Natural killer cell treated with Interleukin-12 subunit alpha and Interleukin-12 subunit beta and Interleukin-15 and Interleukin-18, amount 100 ng/mL, for 72 hours (primary cell): Measurements from ENCODE around the gene SMPD1. TPM values are rescaled to one million over a fixed set of nuclear protein-coding genes. Genes with fewer than 3 reads are reported as not detected.

ENCODE experiments used
- ATAC-seq, 2 donors: fragments of 150-1000 bp; cut with Tn5 transposase in 1 of 2; sonication (Bioruptor Pico), chemical (Tn5 transposase) in 1 of 2; 2 replicates each; pipeline ENCODE4 v1.10.0; 2021
- DNase-seq: peaks from one replicate; pipeline ENCODE4 v3.0.0; 2022; ENCODE audit warnings: low spot score
- H3K27ac Mint-ChIP-seq, 2 donors: 1 replicate in 1 of 2; 2 replicates in 1 of 2; pipeline ENCODE4 v1.8.0; 2022; ENCODE audit warnings: mixed read lengths in 2 of 2, mild to moderate bottlenecking in 1 of 2, moderate library complexity in 1 of 2
- H3K27me3 Mint-ChIP-seq, 2 donors: 1 replicate in 1 of 2; 2 replicates in 1 of 2; pipeline ENCODE4 v1.8.0; 2022; ENCODE audit warnings: mixed read lengths in 2 of 2
- H3K36me3 Mint-ChIP-seq: one replicate; pipeline ENCODE4 v1.8.0; 2022; ENCODE audit warnings: mixed read lengths
- H3K4me1 Mint-ChIP-seq, 2 donors: 1 replicate in 1 of 2; 2 replicates in 1 of 2; pipeline ENCODE4 v1.8.0; 2022; ENCODE audit warnings: low read depth in 2 of 2, mixed read lengths in 2 of 2, mild to moderate bottlenecking in 1 of 2
- H3K4me3 Mint-ChIP-seq: one replicate; pipeline ENCODE4 v1.8.0; 2022; ENCODE audit warnings: mixed read lengths
- H3K9me3 Mint-ChIP-seq: 2 replicates; pipeline ENCODE4 v1.8.0; 2022; ENCODE audit warnings: mixed read lengths
- total RNA-seq, 2 donors: library from RNA; stranded (reverse); gene quantifications; one replicate each; pipeline ENCODE4 v1.2.3, GENCODE V29; 2022

Gene SMPD1
- total RNA-seq, 2 donors from 2014 or later: 26.4 to 29.1 TPM

GRCh38 chr11:6397156-6397555 lies 6.9 kb downstream of the SMPD1 start:
- ATAC-seq (no peak), DNase-seq (no peak)
- Mint-ChIP-seq H3K36me3 (no peaks in the 10 kb centered on the region), H3K27me3 (no peaks in the 10 kb centered on the region), H3K27ac (peak overlapping the region in 1 of 2 donors; percentile 49), H3K4me3 (no peak overlapping the region), H3K9me3 (no peaks in the 10 kb centered on the region), H3K4me1 (peaks cover 22 to 28% of the 10 kb centered on the region in 2 donors)

- ATAC-seq: no peak
- no peaks in the 10 kb centered on the region for H3K36me3 Mint-ChIP-seq
Observed at GRCh38 chr11:6397636-6398035, 7.4 kb downstream of the SMPD1 start.

GRCh38 chr11:6400431-6401345 lies 10.4 kb downstream of the SMPD1 start:
- Mint-ChIP-seq H3K4me1 (peaks cover 36 to 42% of the 10 kb centered on the region in 2 donors), H3K27ac (no peak overlapping the region), H3K4me3 (peak overlapping the region; percentile 49), H3K27me3 (no peaks in the 10 kb centered on the region), H3K36me3 (no peaks in the 10 kb centered on the region), H3K9me3 (no peaks in the 10 kb centered on the region)
- ATAC-seq (no peak), DNase-seq (no peak)

More at GRCh38 chr11:6397636-6398035, 7.4 kb downstream of the SMPD1 start:
- no peak overlapping the region for H3K27ac Mint-ChIP-seq
- H3K9me3 Mint-ChIP-seq: no peaks in the 10 kb centered on the region
- DNase-seq: no peak
- no peak overlapping the region for H3K4me3 Mint-ChIP-seq
- no peaks in the 10 kb centered on the region for H3K27me3 Mint-ChIP-seq
- peaks cover 26 to 31% of the 10 kb centered on the region in 2 donors for H3K4me1 Mint-ChIP-seq

GRCh38 chr11:6401464-6401863 lies 11.2 kb downstream of the SMPD1 start:
- ATAC-seq (no peak), DNase-seq (no peak)
- no peaks in the 10 kb centered on the region for H3K36me3 Mint-ChIP-seq
- H3K27ac Mint-ChIP-seq: no peak overlapping the region
- H3K4me3 Mint-ChIP-seq: peak overlapping the region; percentile 23
- H3K27me3 Mint-ChIP-seq: no peaks in the 10 kb centered on the region
- H3K9me3 Mint-ChIP-seq: no peaks in the 10 kb centered on the region
- H3K4me1 Mint-ChIP-seq: peaks cover 38 to 43% of the 10 kb centered on the region in 2 donors

- Mint-ChIP-seq H3K36me3 (no peaks in the 10 kb centered on the region), H3K9me3 (no peaks in the 10 kb centered on the region)
Observed at GRCh38 chr11:6402061-6402470, 11.8 kb downstream of the SMPD1 start.

GRCh38 chr11:6402561-6402981 lies 12.3 kb downstream of the SMPD1 start:
- Mint-ChIP-seq H3K27me3 (no peaks in the 10 kb centered on the region), H3K36me3 (no peaks in the 10 kb centered on the region), H3K9me3 (no peaks in the 10 kb centered on the region), H3K4me1 (peaks cover 41 to 46% of the 10 kb centered on the region in 2 donors), H3K27ac (peak overlapping the region; percentile 83 to 90), H3K4me3 (peak overlapping the region; percentile 80)
- peak; percentile 88 to 95 for ATAC-seq
- DNase-seq: peak; percentile 73

More at GRCh38 chr11:6402061-6402470, 11.8 kb downstream of the SMPD1 start:
- ATAC-seq (peak; percentile 55 to 75), DNase-seq (no peak)
- H3K27ac Mint-ChIP-seq: peak overlapping the region; percentile 83 to 90
- H3K27me3 Mint-ChIP-seq: no peaks in the 10 kb centered on the region
- H3K4me3 Mint-ChIP-seq: peak overlapping the region; percentile 80
- H3K4me1 Mint-ChIP-seq: peaks cover 41 to 46% of the 10 kb centered on the region in 2 donors

GRCh38 chr11:6403539-6403938 lies 13.3 kb downstream of the SMPD1 start:
- H3K36me3 Mint-ChIP-seq: no peaks in the 10 kb centered on the region
- peak overlapping the region in 1 of 2 donors; percentile 90 for H3K27ac Mint-ChIP-seq
- no peaks in the 10 kb centered on the region for H3K27me3 Mint-ChIP-seq
- no peak for ATAC-seq
- DNase-seq: no peak
- peak overlapping the region; percentile 80 for H3K4me3 Mint-ChIP-seq
- peaks cover 44 to 51% of the 10 kb centered on the region in 2 donors for H3K4me1 Mint-ChIP-seq
- H3K9me3 Mint-ChIP-seq: no peaks in the 10 kb centered on the region

GRCh38 chr11:6404342-6405051 lies 14.2 kb downstream of the SMPD1 start:
- Mint-ChIP-seq H3K36me3 (no peaks in the 10 kb centered on the region), H3K27me3 (no peaks in the 10 kb centered on the region), H3K27ac (peak overlapping the region in 1 of 2 donors; percentile 77), H3K4me1 (peaks cover 44 to 51% of the 10 kb centered on the region in 2 donors), H3K9me3 (no peaks in the 10 kb centered on the region), H3K4me3 (peak overlapping the region; percentile 14)
- ATAC-seq (no peak), DNase-seq (no peak)

- ATAC-seq (no peak), DNase-seq (no peak)
- Mint-ChIP-seq H3K4me1 (peaks cover 44 to 51% of the 10 kb centered on the region in 2 donors), H3K27ac (no peak overlapping the region), H3K4me3 (no peak overlapping the region), H3K27me3 (no peaks in the 10 kb centered on the region), H3K9me3 (no peaks in the 10 kb centered on the region), H3K36me3 (no peaks in the 10 kb centered on the region)
Observed at GRCh38 chr11:6405052-6405667, 14.9 kb downstream of the SMPD1 start.

- H3K4me1 Mint-ChIP-seq: peaks cover 41 to 47% of the 10 kb centered on the region in 2 donors
- H3K27ac Mint-ChIP-seq: no peak overlapping the region
Observed at GRCh38 chr11:6405846-6406245, 15.6 kb downstream of the SMPD1 start.

GRCh38 chr11:6406370-6406769 lies 16.1 kb downstream of the SMPD1 start:
- no peaks in the 10 kb centered on the region for H3K9me3 Mint-ChIP-seq
- no peak overlapping the region for H3K27ac Mint-ChIP-seq
- no peak for ATAC-seq
- no peak overlapping the region for H3K4me3 Mint-ChIP-seq
- DNase-seq: no peak
- no peaks in the 10 kb centered on the region for H3K27me3 Mint-ChIP-seq
- H3K36me3 Mint-ChIP-seq: no peaks in the 10 kb centered on the region
- H3K4me1 Mint-ChIP-seq: peaks cover 38 to 42% of the 10 kb centered on the region in 2 donors

More at GRCh38 chr11:6405846-6406245, 15.6 kb downstream of the SMPD1 start:
- ATAC-seq (no peak), DNase-seq (no peak)
- H3K4me3 Mint-ChIP-seq: no peak overlapping the region
- no peaks in the 10 kb centered on the region for H3K36me3 Mint-ChIP-seq
- H3K27me3 Mint-ChIP-seq: no peaks in the 10 kb centered on the region
- no peaks in the 10 kb centered on the region for H3K9me3 Mint-ChIP-seq

- Mint-ChIP-seq H3K4me3 (no peak overlapping the region), H3K27ac (no peak overlapping the region), H3K9me3 (no peaks in the 10 kb centered on the region), H3K36me3 (no peaks in the 10 kb centered on the region), H3K27me3 (no peaks in the 10 kb centered on the region), H3K4me1 (peaks cover 14 to 19% of the 10 kb centered on the region in 2 donors)
- DNase-seq: no peak
- no peak for ATAC-seq
Observed at GRCh38 chr11:6410695-6411430, 20.6 kb downstream of the SMPD1 start.

GRCh38 chr11:6411594-6412031 lies 21.3 kb downstream of the SMPD1 start:
- H3K27ac Mint-ChIP-seq: no peak overlapping the region
- ATAC-seq (no peak), DNase-seq (no peak)
- peaks cover 8 to 13% of the 10 kb centered on the region in 2 donors for H3K4me1 Mint-ChIP-seq
- no peak overlapping the region for H3K4me3 Mint-ChIP-seq
- H3K27me3 Mint-ChIP-seq: no peaks in the 10 kb centered on the region
- no peaks in the 10 kb centered on the region for H3K9me3 Mint-ChIP-seq
- no peaks in the 10 kb centered on the region for H3K36me3 Mint-ChIP-seq
